SK-N-SH treated with all-trans-retinoic acid at 6 μM for 48 hours (cell line): ENCODE data around the gene GCNT4.

Experiments used
- ARNTL ChIP-seq: fragments of 450-650 bp; formaldehyde crosslinking; IDR thresholded peaks from 2 replicates; pipeline ENCODE4 v1.5.0; 2020; ENCODE audit warnings: low read depth, mild to moderate bottlenecking, moderate library complexity, borderline replicate concordance
- CREB5 ChIP-seq: fragments of 250-450 bp; sonication (Bioruptor Pico); IDR thresholded peaks from 2 replicates; pipeline ENCODE4 v1.5.1; 2020; ENCODE audit warnings: low read depth, mild to moderate bottlenecking, moderate library complexity
- CSDC2 ChIP-seq: fragments of 250-450 bp; sonication (Bioruptor Pico); IDR thresholded peaks from 2 replicates; pipeline ENCODE4 v1.5.0; 2020; ENCODE audit warnings: mild to moderate bottlenecking, moderate library complexity
- ESRRG ChIP-seq: fragments of 250-450 bp; sonication (Bioruptor Pico); IDR thresholded peaks from 2 replicates; pipeline ENCODE4 v1.6.1; 2021; ENCODE audit warnings: mild to moderate bottlenecking
- PATZ1 ChIP-seq: fragments of 250-450 bp; sonication (Bioruptor Pico); IDR thresholded peaks from 2 replicates; pipeline ENCODE4 v1.8.0; 2020; ENCODE audit warnings: mild to moderate bottlenecking, moderate library complexity, borderline replicate concordance
- TSHZ2 ChIP-seq: fragments of 250-450 bp; sonication (Bioruptor Pico); IDR thresholded peaks from 2 replicates; pipeline ENCODE4 v1.5.0; 2020; ENCODE audit warnings: mild to moderate bottlenecking, moderate library complexity
- ZFP30 ChIP-seq: fragments of 450-650 bp; formaldehyde crosslinking; IDR thresholded peaks from 2 replicates; pipeline ENCODE4 v1.5.0; 2022; ENCODE audit warnings: mild to moderate bottlenecking, moderate library complexity
- ZNF70 ChIP-seq: fragments of 450-650 bp; formaldehyde crosslinking; IDR thresholded peaks from 2 replicates; pipeline ENCODE4 v1.5.0; 2020; ENCODE audit warnings: mild to moderate bottlenecking, moderate library complexity

- TF ChIP-seq ARNTL (CRISPR knock-in tag): no peak
- no peak for TF ChIP-seq PATZ1 (CRISPR knock-in tag)
- TF ChIP-seq CSDC2 (CRISPR knock-in tag): no peak
- no peak for TF ChIP-seq CREB5 (CRISPR knock-in tag)
- TF ChIP-seq ZNF70 (CRISPR knock-in tag): no peak
- TF ChIP-seq ZFP30: no peak
- no peak for TF ChIP-seq ESRRG (CRISPR knock-in tag)
- no peak for TF ChIP-seq TSHZ2 (CRISPR knock-in tag)
Observed at GRCh38 chr5:75089662-75090061, 37.3 kb upstream of the GCNT4 start.
